Caco-2 (cell line): Measurements from ENCODE around the gene BACE2. TPM values are rescaled to one million over a fixed set of nuclear protein-coding genes. Genes with fewer than 3 reads are reported as not detected.

Source experiments
- BruUV-seq: library from RNA; stranded (reverse); fragments of 400-500 nt; replicated peaks from 2 replicates; lab custom pipeline; 2021; lab: Mats Ljungman, UMichigan
- CTCF ChIA-PET: fragments of 300-600 bp; sonication (Branson Sonifier 250); formaldehyde crosslinking; loops from one replicate; lab custom pipeline; 2022; ENCODE audit warnings: antibody characterized with exemption; lab: Charles Lee
- POLR2A ChIA-PET: fragments of 300-600 bp; sonication (Branson Sonifier 250); formaldehyde crosslinking; loops from one replicate; lab custom pipeline; 2022; ENCODE audit warnings: antibody characterized with exemption; lab: Charles Lee
- DNase-seq, 2 experiments: peaks; one replicate each; pipeline versions ENCODE4 v3.0.0 to v3.0.0-alpha.2; 2020 to 2022
- H3K27me3 ChIP-seq: replicated peaks from 2 replicates; pipeline ENCODE4 v1.6.0; 2011; ENCODE audit warnings: low read length; ENCODE audit not compliant: control insufficient read depth, insufficient read depth
- H3K36me3 ChIP-seq: 2 replicates; pipeline ENCODE4 v1.5.1; 2011; ENCODE audit warnings: low read length; ENCODE audit not compliant: control insufficient read depth, insufficient read depth
- H3K4me1 ChIP-seq: fragments of 250-450 bp; sonication (Bioruptor Pico); 2 replicates; pipeline ENCODE4 v1.5.1; 2020; ENCODE audit warnings: mild to moderate bottlenecking
- H3K4me3 ChIP-seq: 2 replicates; pipeline ENCODE4 v1.5.1; 2011; ENCODE audit warnings: low read depth, mild to moderate bottlenecking, control low read depth, low read length
- H3K9me3 ChIP-seq: fragments of 250-450 bp; sonication (Bioruptor Pico); 2 replicates; pipeline ENCODE4 v1.5.1; 2020; ENCODE audit warnings: mild to moderate bottlenecking, moderate library complexity
- H3K27ac Mint-ChIP-seq: one replicate; pipeline ENCODE4 v1.8.0; 2022; ENCODE audit warnings: mixed read lengths; ENCODE audit not compliant: unreplicated experiment
- H3K27me3 Mint-ChIP-seq: one replicate; pipeline ENCODE4 v1.8.0; 2022; ENCODE audit warnings: mixed read lengths; ENCODE audit not compliant: insufficient read depth, unreplicated experiment
- H3K36me3 Mint-ChIP-seq: one replicate; pipeline ENCODE4 v1.8.0; 2022; ENCODE audit warnings: mild to moderate bottlenecking, mixed read lengths; ENCODE audit not compliant: insufficient read depth, unreplicated experiment
- H3K4me1 Mint-ChIP-seq: one replicate; pipeline ENCODE4 v1.8.0; 2022; ENCODE audit warnings: low read depth, mixed read lengths; ENCODE audit not compliant: unreplicated experiment
- H3K4me3 Mint-ChIP-seq: one replicate; pipeline ENCODE4 v1.8.0; 2022; ENCODE audit warnings: mild to moderate bottlenecking, moderate library complexity, mixed read lengths; ENCODE audit not compliant: unreplicated experiment
- H3K9me3 Mint-ChIP-seq: one replicate; pipeline ENCODE4 v1.8.0; 2022; ENCODE audit warnings: mixed read lengths; ENCODE audit not compliant: unreplicated experiment
- CTCF ChIP-seq, 2 experiments: fragments of 200-600 bp in 1 of 2; IDR thresholded peaks; 1 replicate in 1 of 2; 2 replicates in 1 of 2; pipeline versions ENCODE4 v1.5.1 to v1.8.0; 2011 to 2022; ENCODE audit warnings: antibody characterized with exemption in 1 of 2, control low read depth in 1 of 2, inconsistent platforms in 1 of 2, low read depth in 1 of 2, low read length in 1 of 2, mild to moderate bottlenecking in 1 of 2, moderate library complexity in 1 of 2; ENCODE audit not compliant: insufficient read depth in 1 of 2, severe bottlenecking in 1 of 2, unreplicated experiment in 1 of 2
- intact Hi-C: fragments of 100-400 bp; cut with micrococcal nuclease; formaldehyde crosslinking; loops from one replicate; pipeline ENCODE4 v1.10.0; 2022; ENCODE audit not compliant: unreplicated experiment
- total RNA-seq: library from RNA; stranded (reverse); gene quantifications from 2 replicates; pipeline ENCODE4 v1.2.3, GENCODE V29; 2022

Gene BACE2
- total RNA-seq, 1 experiment from 2014 or later: 8.8 TPM

GRCh38 chr21:41246808-41247207, 78.8 kb downstream of the BACE2 start:
- no peaks in the 10 kb centered on the region for H3K36me3 ChIP-seq
- no peaks in the 10 kb centered on the region for H3K27me3 Mint-ChIP-seq
- no peaks in the 10 kb centered on the region for H3K9me3 ChIP-seq
- no peak overlapping the region for H3K27ac Mint-ChIP-seq
- no peak for DNase-seq
- peaks cover 3% of the 10 kb centered on the region for H3K4me1 Mint-ChIP-seq
- BruUV-seq: no TSS peak
- no peak overlapping the region for H3K4me3 Mint-ChIP-seq
- H3K4me3 ChIP-seq: no peak overlapping the region
- intact Hi-C loops: no loop called here
- no peaks in the 10 kb centered on the region for H3K9me3 Mint-ChIP-seq
- ChIA-PET CTCF (no interaction called here), POLR2A (no interaction called here)
- no peaks in the 10 kb centered on the region for H3K27me3 ChIP-seq
- no peak for TF ChIP-seq CTCF (IDR thresholded peaks at IDR 0.05; ENCODE audit: insufficient read depth in 1 of 2, low read depth in 1 of 2, low read length in 1 of 2, severe bottlenecking in 1 of 2, unreplicated experiment in 1 of 2)
- no peaks in the 10 kb centered on the region for H3K36me3 Mint-ChIP-seq
- no peaks in the 10 kb centered on the region for H3K4me1 ChIP-seq

GRCh38 chr21:41247561-41248545, 79.9 kb downstream of the BACE2 start:
- no peak for TF ChIP-seq CTCF (IDR thresholded peaks at IDR 0.05; ENCODE audit: insufficient read depth in 1 of 2, low read depth in 1 of 2, low read length in 1 of 2, severe bottlenecking in 1 of 2, unreplicated experiment in 1 of 2)
- Mint-ChIP-seq H3K36me3 (no peaks in the 10 kb centered on the region), H3K27ac (no peak overlapping the region), H3K9me3 (no peaks in the 10 kb centered on the region), H3K4me3 (no peak overlapping the region), H3K4me1 (peaks cover 13% of the 10 kb centered on the region), H3K27me3 (no peaks in the 10 kb centered on the region)
- intact Hi-C loops: no loop called here
- no peak for DNase-seq
- Histone ChIP-seq H3K27me3 (no peaks in the 10 kb centered on the region), H3K36me3 (no peaks in the 10 kb centered on the region), H3K9me3 (no peaks in the 10 kb centered on the region), H3K4me1 (no peaks in the 10 kb centered on the region), H3K4me3 (no peak overlapping the region)
- POLR2A ChIA-PET: no interaction called here
- BruUV-seq: no TSS peak
- CTCF ChIA-PET: no interaction called here

- H3K27ac Mint-ChIP-seq: no peak overlapping the region
- BruUV-seq: no TSS peak
- POLR2A ChIA-PET: no interaction called here
- Histone ChIP-seq H3K27me3 (no peaks in the 10 kb centered on the region), H3K36me3 (no peaks in the 10 kb centered on the region), H3K4me1 (no peaks in the 10 kb centered on the region), H3K4me3 (no peak overlapping the region), H3K9me3 (no peaks in the 10 kb centered on the region)
- no peak for TF ChIP-seq CTCF (IDR thresholded peaks at IDR 0.05; ENCODE audit: insufficient read depth in 1 of 2, low read depth in 1 of 2, low read length in 1 of 2, severe bottlenecking in 1 of 2, unreplicated experiment in 1 of 2)
- no peak overlapping the region for H3K4me3 Mint-ChIP-seq
- H3K36me3 Mint-ChIP-seq: no peaks in the 10 kb centered on the region
- H3K9me3 Mint-ChIP-seq: peaks cover 3% of the 10 kb centered on the region
- H3K4me1 Mint-ChIP-seq: peaks cover 14% of the 10 kb centered on the region
- CTCF ChIA-PET: no interaction called here
- DNase-seq: no peak
- intact Hi-C loops: no loop called here
- H3K27me3 Mint-ChIP-seq: no peaks in the 10 kb centered on the region
Observed at GRCh38 chr21:41249476-41249875, 81.5 kb downstream of the BACE2 start.
